Neural crest cell (in vitro differentiated cells): ENCODE results near the gene IMPDH2. TPM values are rescaled to one million over a fixed set of nuclear protein-coding genes. Genes with fewer than 3 reads are reported as not detected.
A peak's percentile ranks its signal among the peaks of the same experiment; 100 is the strongest.

Experiments used
- DNase-seq: peaks from one replicate; pipeline ENCODE4 v3.0.0; 2021; ENCODE audit warnings: low read depth, mixed read lengths, low spot score
- H3K27ac Mint-ChIP-seq: one replicate; pipeline ENCODE4 v1.8.0; 2021; ENCODE audit warnings: mild to moderate bottlenecking, mixed read lengths; ENCODE audit not compliant: unreplicated experiment
- H3K27me3 Mint-ChIP-seq: 2 replicates; pipeline ENCODE4 v1.8.0; 2021; ENCODE audit warnings: low read depth, mild to moderate bottlenecking, mixed read lengths
- H3K36me3 Mint-ChIP-seq: 2 replicates; pipeline ENCODE4 v1.8.0; 2021; ENCODE audit warnings: low read depth, mild to moderate bottlenecking, mixed read lengths
- H3K4me1 Mint-ChIP-seq: 2 replicates; pipeline ENCODE4 v1.8.0; 2021; ENCODE audit warnings: mixed read lengths
- H3K4me3 Mint-ChIP-seq: one replicate; pipeline ENCODE4 v1.8.0; 2021; ENCODE audit warnings: mild to moderate bottlenecking, mixed read lengths
- H3K9me3 Mint-ChIP-seq: 2 replicates; pipeline ENCODE4 v1.8.0; 2021; ENCODE audit warnings: mixed read lengths
- total RNA-seq: library from RNA; stranded (reverse); gene quantifications from 2 replicates; pipeline ENCODE4 v1.2.1, GENCODE V29; 2021
- TF ChIP-seq, protein P1 (sequence below): fragments of 200-600 bp; sonication (generic); conservative IDR thresholded peaks from 2 replicates; pipeline ENCODE4 v1.5.0; 2021; ENCODE audit warnings: antibody characterized with exemption, mild to moderate bottlenecking

Gene IMPDH2
- total RNA-seq, 1 donor from 2014 or later, result 259 TPM

- H3K27ac Mint-ChIP-seq, result peak within 1 kb of the TSS; percentile 98
- peak within 1 kb of the TSS; percentile 98 for H3K4me3 Mint-ChIP-seq
- TF ChIP-seq, protein P1, sequence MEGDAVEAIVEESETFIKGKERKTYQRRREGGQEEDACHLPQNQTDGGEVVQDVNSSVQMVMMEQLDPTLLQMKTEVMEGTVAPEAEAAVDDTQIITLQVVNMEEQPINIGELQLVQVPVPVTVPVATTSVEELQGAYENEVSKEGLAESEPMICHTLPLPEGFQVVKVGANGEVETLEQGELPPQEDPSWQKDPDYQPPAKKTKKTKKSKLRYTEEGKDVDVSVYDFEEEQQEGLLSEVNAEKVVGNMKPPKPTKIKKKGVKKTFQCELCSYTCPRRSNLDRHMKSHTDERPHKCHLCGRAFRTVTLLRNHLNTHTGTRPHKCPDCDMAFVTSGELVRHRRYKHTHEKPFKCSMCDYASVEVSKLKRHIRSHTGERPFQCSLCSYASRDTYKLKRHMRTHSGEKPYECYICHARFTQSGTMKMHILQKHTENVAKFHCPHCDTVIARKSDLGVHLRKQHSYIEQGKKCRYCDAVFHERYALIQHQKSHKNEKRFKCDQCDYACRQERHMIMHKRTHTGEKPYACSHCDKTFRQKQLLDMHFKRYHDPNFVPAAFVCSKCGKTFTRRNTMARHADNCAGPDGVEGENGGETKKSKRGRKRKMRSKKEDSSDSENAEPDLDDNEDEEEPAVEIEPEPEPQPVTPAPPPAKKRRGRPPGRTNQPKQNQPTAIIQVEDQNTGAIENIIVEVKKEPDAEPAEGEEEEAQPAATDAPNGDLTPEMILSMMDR, result peak; percentile 98
- DNase-seq, result peak; percentile 96
- peaks cover 21% of the 10 kb centered on the region for H3K36me3 Mint-ChIP-seq
- H3K27me3 Mint-ChIP-seq, result peaks cover 6% of the 10 kb centered on the region
- peaks cover 38% of the 10 kb centered on the region for H3K4me1 Mint-ChIP-seq
- H3K9me3 Mint-ChIP-seq, result no peaks in the 10 kb centered on the region
Measured at GRCh38 chr3:49021813-49022687, 7.1 kb downstream of the IMPDH2 start, which contains the start of gene NDUFAF3. TSS of gene NDUFAF3 (plus strand) at chr3:49022121. CDS start at chr3:49022145, 24 bp downstream.

DNA sequence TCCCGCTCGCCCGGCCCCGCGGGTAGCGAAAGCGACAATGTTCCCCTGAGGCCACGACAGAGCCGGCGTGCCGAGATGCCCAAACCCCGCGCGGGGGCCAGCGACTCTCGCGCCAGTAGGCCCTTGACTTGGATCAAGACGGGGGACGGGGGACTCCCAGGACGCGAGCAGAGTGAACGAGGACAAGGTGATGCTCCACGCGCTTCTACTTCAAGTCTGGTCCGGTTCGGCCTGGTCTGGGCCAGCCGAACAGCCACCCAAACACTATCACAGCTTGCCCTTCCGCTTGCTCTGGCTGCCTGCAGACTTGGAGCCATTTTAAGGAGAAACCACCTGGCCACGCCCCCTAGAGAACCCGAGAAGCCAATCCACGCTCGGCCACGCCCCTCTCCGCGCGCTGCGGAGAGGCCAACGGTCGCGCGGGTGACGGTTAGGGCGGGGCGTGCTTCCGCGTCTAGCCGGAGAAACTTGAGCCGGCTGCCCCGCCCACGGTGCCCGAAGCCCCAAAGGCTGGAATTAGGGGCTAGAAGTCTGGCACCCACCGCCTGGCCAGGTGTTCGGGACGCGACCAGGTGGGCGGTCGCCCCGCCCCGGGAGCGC is 7.9 kb downstream of the IMPDH2 start:
- H3K27me3 Mint-ChIP-seq, result peaks cover 6% of the 10 kb centered on the region
- H3K36me3 Mint-ChIP-seq, result peaks cover 16% of the 10 kb centered on the region
- no peaks in the 10 kb centered on the region for H3K9me3 Mint-ChIP-seq
- peaks cover 36% of the 10 kb centered on the region for H3K4me1 Mint-ChIP-seq
- TF ChIP-seq, protein P1, result no peak
- peak; percentile 98 for DNase-seq
- H3K27ac Mint-ChIP-seq, result peak overlapping the region; percentile 98
- peak overlapping the region; percentile 98 for H3K4me3 Mint-ChIP-seq

DNA sequence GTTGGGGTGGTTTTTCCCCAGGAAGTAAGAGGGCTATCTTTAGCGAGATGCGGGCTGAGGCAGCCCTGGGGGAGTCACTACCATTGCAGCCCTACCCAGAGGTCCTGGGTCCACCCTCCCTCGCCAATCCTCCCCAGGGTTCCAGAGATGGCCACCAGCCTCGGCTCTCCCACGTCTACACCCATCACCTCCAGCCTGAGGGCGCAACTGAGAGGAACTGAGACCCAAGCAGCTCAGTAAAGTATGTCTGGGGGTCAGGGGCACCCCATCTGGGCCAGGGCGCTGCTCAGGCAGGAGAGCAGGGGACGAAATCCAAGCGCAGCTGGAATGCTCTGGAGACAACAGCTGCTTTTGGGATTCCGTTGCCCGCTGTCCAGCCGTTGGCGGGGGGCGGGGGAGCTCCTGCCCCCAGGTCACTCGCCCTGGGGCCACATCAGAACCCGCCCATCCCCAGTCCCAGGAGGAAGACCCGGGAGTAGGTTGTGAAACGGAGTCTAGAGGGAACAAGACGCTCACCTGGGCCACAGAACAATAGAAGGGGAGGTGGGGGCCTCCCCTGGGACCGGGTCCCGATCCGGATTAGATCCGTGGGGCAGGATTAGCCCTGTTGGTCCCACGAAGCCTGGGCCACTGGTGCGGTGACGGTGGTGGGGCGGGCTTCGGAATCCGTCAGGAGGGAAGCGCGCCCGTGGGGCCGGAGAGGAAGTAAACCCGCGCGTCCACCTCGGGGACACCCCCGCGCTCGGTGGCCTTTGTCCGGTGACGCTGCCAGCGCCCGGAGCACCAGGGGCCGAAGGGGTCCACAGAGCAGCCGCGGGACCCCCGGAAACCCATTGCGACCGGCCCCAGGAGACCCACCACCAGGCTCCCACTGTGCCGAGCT is 8.6 kb downstream of the IMPDH2 start:
- H3K27me3 Mint-ChIP-seq, result peaks cover 6% of the 10 kb centered on the region
- TF ChIP-seq, protein P1, result no peak
- no peaks in the 10 kb centered on the region for H3K9me3 Mint-ChIP-seq
- DNase-seq, result no peak
- H3K4me1 Mint-ChIP-seq, result peaks cover 36% of the 10 kb centered on the region
- peak overlapping the region; percentile 35 for H3K27ac Mint-ChIP-seq
- peaks cover 13% of the 10 kb centered on the region for H3K36me3 Mint-ChIP-seq
- H3K4me3 Mint-ChIP-seq, result peak overlapping the region; percentile 98

DNA sequence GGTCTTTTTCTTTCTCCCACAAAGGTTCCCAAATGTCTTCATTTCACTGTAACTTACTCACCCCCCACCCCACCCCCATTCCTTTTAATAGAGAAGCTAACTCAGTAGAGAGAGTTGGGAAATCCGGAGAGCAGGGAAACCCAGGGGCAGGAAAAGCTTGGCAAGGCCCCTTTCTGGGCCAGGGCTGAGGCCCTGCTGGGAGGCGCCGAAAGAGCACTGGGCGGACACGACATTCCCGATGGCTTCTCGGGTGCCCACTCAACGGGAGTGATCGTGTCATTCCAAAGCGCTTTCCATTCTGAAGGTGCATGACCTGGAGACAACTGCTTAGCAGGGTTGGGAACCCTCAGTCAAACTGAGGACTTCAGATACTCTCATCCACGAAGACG is 9.3 kb downstream of the IMPDH2 start:
- peak overlapping the region; percentile 98 for H3K4me3 Mint-ChIP-seq
- H3K36me3 Mint-ChIP-seq, result peaks cover 13% of the 10 kb centered on the region

GRCh38 chr3:49018707-49019006 is 10.5 kb downstream of the IMPDH2 start:
- H3K4me3 Mint-ChIP-seq, result peak overlapping the region; percentile 98
- DNase-seq, result no peak
- no peak overlapping the region for H3K27ac Mint-ChIP-seq
- peaks cover 6% of the 10 kb centered on the region for H3K27me3 Mint-ChIP-seq
- H3K36me3 Mint-ChIP-seq, result peaks cover 11% of the 10 kb centered on the region
- TF ChIP-seq, protein P1, result no peak
- peaks cover 36% of the 10 kb centered on the region for H3K4me1 Mint-ChIP-seq
- no peaks in the 10 kb centered on the region for H3K9me3 Mint-ChIP-seq

More for the DNA sequence above, 9.3 kb downstream of the IMPDH2 start:
- H3K9me3 Mint-ChIP-seq, result no peaks in the 10 kb centered on the region
- H3K27me3 Mint-ChIP-seq, result peaks cover 6% of the 10 kb centered on the region
- DNase-seq, result no peak
- H3K27ac Mint-ChIP-seq, result no peak overlapping the region
- TF ChIP-seq, protein P1, result no peak
- peaks cover 36% of the 10 kb centered on the region for H3K4me1 Mint-ChIP-seq
